ENCODE data around the gene GPATCH8.

- TF ChIP-seq CTCF (IDR thresholded peaks at IDR 0.05) = no peak
- TF ChIP-seq POLR2A (IDR thresholded peaks at IDR 0.05) = no peak
Observed at GRCh38 chr17:44501866-44502375, 1.3 kb downstream of the GPATCH8 start.
